HG02763 (cell line): ENCODE measurements around the gene SMIM24.

Source experiments
- ATAC-seq: cut with Tn5 transposase; IDR thresholded peaks from one replicate; pipeline ENCODE4 v1.9.1; 2021; ENCODE audit warnings: mild to moderate bottlenecking, moderate library complexity; ENCODE audit not compliant: unreplicated experiment

SMIM24 gene

GRCh38 chr19:3476830-3477229 lies 3.5 kb downstream of the SMIM24 start:
- no peak for ATAC-seq

- no peak for ATAC-seq
These were observed 4.9 kb downstream of the SMIM24 start for GRCh38 chr19:3475449-3475848.

- ATAC-seq: no peak
These were observed 5.7 kb downstream of the SMIM24 start for GRCh38 chr19:3474614-3475013.

- ATAC-seq: no peak
These were observed 6.3 kb downstream of the SMIM24 start for GRCh38 chr19:3474010-3474409.

GRCh38 chr19:3471954-3472655 lies 8.2 kb downstream of the SMIM24 start:
- no peak for ATAC-seq

GRCh38 chr19:3470500-3471128 lies 9.7 kb downstream of the SMIM24 start:
- ATAC-seq: no peak

GRCh38 chr19:3469638-3470499 lies 10.5 kb downstream of the SMIM24 start:
- ATAC-seq: no peak

- no peak for ATAC-seq
These were observed 12.1 kb downstream of the SMIM24 start for GRCh38 chr19:3468211-3468610.

- ATAC-seq: no peak
These were observed 12.7 kb downstream of the SMIM24 start for GRCh38 chr19:3467437-3468198.

GRCh38 chr19:3466635-3467034 lies 13.7 kb downstream of the SMIM24 start:
- no peak for ATAC-seq

GRCh38 chr19:3465552-3465951 lies 14.8 kb downstream of the SMIM24 start:
- no peak for ATAC-seq

- no peak for ATAC-seq
These were observed 15.6 kb downstream of the SMIM24 start for GRCh38 chr19:3464587-3465235.

- ATAC-seq: no peak
These were observed 16.4 kb downstream of the SMIM24 start for GRCh38 chr19:3463714-3464586.

- ATAC-seq: no peak
These were observed 17.2 kb downstream of the SMIM24 start for GRCh38 chr19:3462991-3463713.

- no peak for ATAC-seq
These were observed 20.3 kb downstream of the SMIM24 start for GRCh38 chr19:3459965-3460582.

- ATAC-seq: no peak
These were observed 21.0 kb downstream of the SMIM24 start for GRCh38 chr19:3459089-3459881.

- no peak for ATAC-seq
These were observed 21.9 kb downstream of the SMIM24 start for GRCh38 chr19:3458229-3459088.
